Measurements from ENCODE around the gene CYP3A4.

DNA sequence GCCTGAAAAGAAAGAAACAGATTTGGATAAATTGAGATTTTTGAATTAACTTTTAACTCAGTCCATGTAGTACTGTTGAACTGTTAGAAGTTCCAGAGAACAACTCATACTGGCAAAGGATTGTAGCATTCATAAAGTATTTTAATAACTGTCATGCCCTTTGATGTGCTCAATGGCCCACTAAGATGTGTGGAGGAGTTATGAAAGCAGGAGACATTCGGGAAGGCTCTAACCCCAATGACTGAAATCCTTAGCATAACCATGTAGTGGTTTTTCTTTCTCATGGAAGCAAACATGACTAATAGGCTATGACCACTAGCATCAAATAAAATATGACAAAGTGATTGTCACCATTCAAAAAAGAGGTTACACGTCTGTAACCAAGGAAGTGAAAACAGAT, 74.7 kb downstream of the CYP3A4 start:
- TF ChIP-seq, protein P1, sequence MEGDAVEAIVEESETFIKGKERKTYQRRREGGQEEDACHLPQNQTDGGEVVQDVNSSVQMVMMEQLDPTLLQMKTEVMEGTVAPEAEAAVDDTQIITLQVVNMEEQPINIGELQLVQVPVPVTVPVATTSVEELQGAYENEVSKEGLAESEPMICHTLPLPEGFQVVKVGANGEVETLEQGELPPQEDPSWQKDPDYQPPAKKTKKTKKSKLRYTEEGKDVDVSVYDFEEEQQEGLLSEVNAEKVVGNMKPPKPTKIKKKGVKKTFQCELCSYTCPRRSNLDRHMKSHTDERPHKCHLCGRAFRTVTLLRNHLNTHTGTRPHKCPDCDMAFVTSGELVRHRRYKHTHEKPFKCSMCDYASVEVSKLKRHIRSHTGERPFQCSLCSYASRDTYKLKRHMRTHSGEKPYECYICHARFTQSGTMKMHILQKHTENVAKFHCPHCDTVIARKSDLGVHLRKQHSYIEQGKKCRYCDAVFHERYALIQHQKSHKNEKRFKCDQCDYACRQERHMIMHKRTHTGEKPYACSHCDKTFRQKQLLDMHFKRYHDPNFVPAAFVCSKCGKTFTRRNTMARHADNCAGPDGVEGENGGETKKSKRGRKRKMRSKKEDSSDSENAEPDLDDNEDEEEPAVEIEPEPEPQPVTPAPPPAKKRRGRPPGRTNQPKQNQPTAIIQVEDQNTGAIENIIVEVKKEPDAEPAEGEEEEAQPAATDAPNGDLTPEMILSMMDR (IDR thresholded peaks at IDR 0.05) = no peak
- no peak for TF ChIP-seq EP300 (IDR thresholded peaks at IDR 0.05)
- no peak for TF ChIP-seq POLR2A (IDR thresholded peaks at IDR 0.05)
- no peak for TF ChIP-seq POLR2AphosphoS5 (IDR thresholded peaks at IDR 0.05)
